Fibroblast of skin of abdomen (primary cell): ENCODE measurements around the gene COL10A1. TPM values are rescaled to one million over a fixed set of nuclear protein-coding genes. Genes with fewer than 3 reads are reported as not detected.
A peak's percentile ranks its signal among the peaks of the same experiment; 100 is the strongest.

ENCODE experiments used
- DNase-seq: peaks from one replicate; pipeline ENCODE4 v3.0.0-alpha.2; 2013
- polyA plus RNA-seq, 2 experiments: library from polyadenylated mRNA; unstranded; fragments of 120-200 nt; gene quantifications; one replicate each; pipeline ENCODE4 v1.2.1, GENCODE V29; 2013; ENCODE audit not compliant: insufficient read length in 2 of 2

Gene COL10A1
- polyA plus RNA-seq (2013, experiment 1 of 2; ENCODE audit: insufficient read length), result 1.4 TPM
- 2.3 TPM for polyA plus RNA-seq (2013, experiment 2 of 2; ENCODE audit: insufficient read length)

DNA sequence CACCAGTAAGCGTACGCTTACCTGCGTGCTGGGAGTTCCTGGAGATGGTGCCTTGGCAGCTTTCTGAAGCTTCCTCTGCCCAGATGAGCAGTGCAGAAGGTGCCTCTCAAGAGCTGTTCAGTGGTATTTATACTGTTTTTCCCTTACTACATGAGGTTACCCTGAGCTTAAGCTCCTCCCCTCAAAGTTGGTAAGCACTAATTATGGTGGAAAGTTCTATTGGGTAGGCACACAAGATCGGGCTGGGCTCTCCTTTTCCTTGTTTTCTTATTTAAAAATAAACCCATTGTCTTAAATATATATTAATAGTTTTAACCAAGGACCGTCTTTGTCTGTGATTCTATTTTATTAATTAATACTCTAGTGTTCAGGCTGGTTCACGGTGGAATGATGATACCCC is at the start of gene COL10A1:
COL10A1 (minus strand) TSS at position 101 of the 400 bp plus-strand sequence. CDS start 640 bp downstream, outside the sequence.
- no peak for DNase-seq

DNA sequence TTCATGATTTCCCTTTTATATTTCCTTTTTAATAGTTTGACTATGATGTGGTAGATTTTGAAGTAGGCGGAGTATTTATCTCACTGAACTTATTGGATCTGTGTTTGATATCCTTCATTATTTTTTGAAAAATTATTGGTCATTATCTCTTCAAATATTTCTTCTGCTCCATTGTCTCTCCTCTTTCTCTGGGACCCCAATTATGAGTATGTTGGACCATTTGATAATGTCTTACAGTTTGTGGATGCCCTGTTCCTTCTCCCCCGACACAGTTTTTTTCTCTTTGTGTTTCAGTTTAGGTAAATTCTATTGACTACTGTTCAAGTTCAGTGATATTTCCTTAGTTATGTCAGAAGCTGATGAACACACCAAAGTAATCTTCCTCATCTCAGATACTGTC is 49.4 kb upstream of the COL10A1 start:
- no peak for DNase-seq

DNA sequence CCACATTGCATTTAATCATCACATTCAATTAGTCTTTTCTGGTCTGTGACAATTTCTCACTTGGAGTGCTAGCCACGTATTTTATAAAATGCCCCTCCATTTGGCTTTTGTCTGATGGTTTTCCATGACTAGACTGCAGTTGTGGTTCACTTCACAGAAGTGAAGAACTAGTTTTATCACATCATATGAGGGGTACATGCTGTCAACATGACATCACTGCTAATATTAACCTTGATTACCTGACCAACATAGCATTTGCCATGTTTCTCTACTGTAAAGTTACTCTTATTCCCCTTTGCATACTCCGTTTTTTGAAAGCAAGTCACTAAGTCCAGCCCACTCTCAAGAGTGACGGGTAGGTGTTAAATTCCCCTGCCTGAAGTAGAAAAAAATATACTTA is 48.0 kb upstream of the COL10A1 start:
- no peak for DNase-seq

DNA sequence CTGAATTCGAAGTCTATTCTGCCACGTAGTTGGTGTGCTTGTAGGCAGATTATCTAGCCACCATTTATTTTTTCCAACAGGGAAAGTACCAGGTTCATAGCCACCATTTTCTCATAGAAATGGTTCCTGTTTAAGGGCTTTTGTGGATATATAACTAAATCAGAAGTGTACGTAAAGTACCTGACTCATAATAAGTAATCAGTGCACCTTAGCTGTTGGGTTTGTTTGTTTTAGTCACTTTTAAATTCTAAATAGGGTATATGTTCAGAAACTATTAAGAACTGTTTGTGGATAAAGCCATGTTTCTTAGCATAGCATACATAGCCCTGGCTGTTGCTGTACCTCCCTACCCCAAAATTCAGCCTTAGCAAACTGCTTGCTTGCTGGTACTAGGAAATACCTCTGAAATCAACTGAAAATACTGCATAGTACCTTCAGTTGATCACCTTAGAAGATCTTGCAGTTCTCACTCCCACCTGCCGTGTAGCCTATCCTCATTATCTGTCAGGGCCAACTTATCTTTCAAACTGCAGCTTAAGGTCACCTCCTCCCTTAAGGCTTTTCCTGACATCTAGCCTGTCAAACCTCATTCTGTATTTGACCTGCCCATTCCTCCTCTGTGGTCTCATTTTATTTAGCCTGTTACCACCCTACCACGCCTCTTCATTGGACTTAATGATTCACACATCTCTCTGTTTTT is 44.6 kb upstream of the COL10A1 start:
- DNase-seq, result no peak

DNA sequence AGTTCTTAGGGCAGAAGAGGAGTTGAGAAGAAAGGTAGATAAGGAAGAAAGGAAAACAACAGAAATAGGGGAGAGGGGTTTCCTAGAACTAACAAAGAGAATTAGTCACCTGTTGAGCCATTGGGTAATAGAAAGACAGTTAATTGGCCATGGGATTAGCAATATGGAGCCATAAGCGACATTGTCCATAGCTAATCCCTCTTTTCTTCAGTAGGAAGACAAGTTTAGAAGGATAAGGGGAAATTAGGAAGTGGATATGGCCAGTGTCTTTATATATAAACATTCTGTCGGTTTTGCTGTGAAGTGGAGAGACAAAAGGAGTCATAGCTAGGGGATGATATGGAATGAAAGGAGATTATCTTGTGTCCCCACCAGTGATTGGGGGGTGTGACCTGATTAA is 43.9 kb upstream of the COL10A1 start:
- no peak for DNase-seq

DNA sequence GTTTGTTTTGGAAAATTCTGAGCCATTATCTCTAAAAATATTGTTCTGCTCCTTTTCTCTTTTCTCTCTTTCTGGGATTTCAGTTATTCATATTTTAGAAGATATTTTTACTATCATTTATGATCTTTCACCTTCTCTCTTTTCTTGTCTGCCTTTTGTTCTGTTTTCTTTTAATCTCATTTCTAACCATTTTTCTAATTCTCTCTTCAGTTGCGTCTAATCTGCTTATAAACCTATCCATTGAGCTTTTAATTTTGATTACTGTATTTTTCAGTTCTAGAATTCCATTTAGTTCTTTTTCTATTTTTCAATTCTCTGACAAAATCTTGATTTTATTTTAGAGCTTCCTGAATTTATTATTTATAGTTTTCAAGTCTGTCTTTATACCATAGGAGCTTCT is 42.2 kb upstream of the COL10A1 start:
- DNase-seq, result no peak

GRCh38 chr6:116166369-116166768 is 40.4 kb upstream of the COL10A1 start:
- DNase-seq, result no peak

DNA sequence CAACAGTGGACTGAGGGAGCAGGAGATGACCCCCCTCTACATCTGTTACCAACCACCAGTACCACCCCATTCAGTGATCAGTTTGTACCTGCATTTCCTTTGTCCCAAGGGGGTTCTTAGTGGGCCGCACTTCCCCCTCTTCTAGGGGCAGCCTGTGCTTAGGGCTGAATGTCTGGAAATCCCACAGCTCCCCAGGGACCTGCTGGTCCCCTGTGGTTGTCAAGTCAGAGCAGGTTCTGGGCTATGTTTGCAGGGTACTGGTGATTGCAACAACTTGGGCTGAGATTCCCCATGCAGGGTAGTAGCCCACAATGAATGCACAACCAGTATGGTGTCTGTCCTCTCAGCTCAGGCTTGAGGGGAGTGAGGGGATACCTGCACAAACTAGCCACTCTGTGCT is 39.7 kb upstream of the COL10A1 start:
- no peak for DNase-seq

- peak; percentile 90 for DNase-seq
Observed at GRCh38 chr6:116159782-116160524, 34.0 kb upstream of the COL10A1 start.

- DNase-seq, result peak; percentile 58
Observed at GRCh38 chr6:116158641-116159040, 32.7 kb upstream of the COL10A1 start.

DNA sequence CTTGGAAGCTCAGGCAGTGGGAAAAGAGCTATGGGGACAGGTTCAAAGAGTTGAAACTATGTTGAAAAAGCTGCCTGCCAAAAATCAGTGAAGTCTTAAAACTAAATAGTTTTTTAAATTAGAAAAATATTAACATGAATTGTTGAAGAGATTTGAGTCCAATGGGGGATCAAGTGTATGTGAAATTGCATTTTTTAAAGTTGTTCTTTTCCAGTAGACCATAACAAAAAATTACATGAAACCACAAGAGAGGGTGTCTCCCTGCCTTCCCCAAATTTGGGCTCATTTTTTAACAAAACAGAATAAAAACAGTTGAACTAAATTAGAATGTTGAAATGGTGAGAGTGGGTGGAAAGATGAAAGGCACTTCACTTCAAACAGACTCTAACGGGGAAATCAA is 31.5 kb upstream of the COL10A1 start:
- no peak for DNase-seq

DNA sequence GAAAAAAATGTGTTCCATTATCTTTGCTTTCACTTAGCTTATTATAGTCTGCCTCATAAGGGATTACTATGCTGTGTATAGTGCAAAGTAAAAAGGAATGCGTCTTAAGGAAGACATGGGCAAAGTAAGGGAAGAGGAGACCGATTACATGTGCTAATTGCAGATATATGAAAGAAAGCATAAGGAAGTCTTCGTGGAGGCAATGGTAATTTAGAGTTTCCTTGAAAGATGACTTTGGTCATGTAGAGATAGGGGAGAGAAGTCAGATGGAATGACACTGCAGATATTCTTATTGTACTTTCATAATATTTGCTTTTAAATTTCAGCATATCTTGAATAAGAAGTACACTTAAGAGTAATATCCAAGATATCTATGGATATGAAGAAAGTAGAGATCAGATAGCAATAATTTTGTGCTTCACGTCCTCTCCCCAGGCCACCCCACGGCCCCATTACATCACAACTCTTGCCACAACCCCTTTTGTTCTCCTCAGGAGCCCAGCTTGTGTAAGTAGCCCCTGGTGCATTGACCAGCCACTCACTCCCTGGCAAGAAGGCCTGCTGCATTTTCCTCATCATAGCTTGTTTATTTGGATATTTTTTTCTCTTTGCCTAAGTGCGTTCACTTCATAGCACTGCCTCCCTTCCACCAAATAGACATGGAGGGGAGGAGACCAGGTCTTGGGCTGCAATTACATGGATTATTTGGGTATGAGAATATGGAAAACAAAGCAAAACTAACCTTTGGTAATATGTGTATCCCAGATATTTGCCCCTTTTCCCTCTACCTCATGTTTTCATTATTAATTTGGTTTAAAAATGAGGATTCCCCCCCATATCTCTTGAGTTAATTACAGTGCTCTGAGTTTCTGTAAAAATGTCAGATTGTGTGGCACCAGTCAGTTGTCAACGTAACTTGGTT is 30.7 kb upstream of the COL10A1 start:
- no peak for DNase-seq

DNA sequence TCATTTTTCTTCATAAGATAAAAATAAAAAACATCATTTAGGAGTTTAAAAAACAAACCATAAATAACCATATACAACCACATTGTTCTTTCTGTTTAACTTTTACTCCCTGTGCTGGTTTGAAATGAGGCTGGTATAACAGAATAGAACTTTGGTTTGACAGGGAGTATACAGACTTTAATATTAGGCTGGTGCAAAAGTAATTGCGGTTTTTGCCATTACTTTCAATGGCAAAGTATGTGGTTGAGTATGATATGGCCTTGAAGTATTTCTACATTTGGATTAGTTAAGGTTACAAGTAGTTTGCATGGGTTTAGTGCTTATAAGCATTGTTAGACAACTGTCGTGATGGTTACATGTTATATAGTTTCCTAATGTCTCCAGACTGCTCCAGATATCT is 29.0 kb upstream of the COL10A1 start:
- no peak for DNase-seq

DNA sequence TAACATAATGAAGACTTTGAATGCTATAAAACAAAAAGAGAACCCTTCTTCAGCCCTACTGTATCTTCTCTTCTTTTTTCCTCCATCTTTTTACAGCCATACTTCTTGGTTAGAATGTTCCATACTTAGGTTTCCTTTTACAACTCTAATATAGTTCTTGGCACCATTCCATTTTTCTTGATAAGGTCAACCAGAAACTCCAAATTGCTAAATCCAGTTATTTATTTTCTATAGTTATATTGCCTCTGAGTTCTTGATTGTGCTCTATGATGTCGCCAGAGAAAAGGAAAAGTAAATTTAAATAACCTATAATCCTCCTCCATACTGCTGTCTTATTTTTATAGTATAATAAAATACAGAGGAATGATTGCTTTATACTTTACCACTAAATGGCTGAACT is 26.7 kb upstream of the COL10A1 start:
- DNase-seq, result no peak

- DNase-seq, result no peak
Observed at GRCh38 chr6:116145803-116146675, 20.1 kb upstream of the COL10A1 start.

DNA sequence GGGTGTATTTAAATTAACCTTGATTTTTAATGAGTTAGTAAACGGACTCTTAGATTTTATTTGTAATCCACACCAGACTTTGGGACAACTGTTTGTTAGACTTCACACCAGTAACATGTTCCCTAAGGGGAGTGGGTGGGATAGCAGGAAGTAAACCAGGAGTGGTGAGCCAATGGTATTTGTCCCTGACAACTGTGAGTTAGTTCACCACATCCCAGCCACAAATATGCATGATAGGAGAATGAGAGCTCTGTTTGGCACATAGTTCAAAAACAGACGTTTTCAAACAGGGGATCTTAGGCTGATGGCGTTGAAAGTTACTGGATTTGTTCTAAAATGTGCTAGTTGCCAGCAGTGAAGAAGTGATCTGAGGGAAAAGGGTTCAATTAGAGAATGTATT is 18.7 kb upstream of the COL10A1 start:
- DNase-seq, result peak; percentile 89

DNA sequence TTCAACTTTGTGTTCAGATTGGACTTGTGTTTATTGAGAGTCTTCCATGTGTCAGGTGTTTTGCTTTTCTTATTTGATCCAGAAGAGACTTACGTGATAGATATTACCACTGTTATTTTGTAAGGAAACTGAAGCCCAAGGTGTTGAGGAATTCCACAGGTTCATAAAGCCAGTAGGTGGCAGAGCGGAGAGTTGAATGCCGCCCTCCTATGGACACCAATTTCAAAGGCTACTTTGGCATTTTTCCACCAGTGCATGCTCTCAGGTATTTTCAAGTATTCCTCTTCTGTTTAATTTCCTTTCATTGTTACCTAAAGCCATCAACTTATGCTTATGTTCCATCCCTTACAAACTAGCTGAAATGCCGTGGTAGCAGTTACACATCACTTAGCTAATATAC is 14.0 kb upstream of the COL10A1 start:
- DNase-seq, result no peak

- DNase-seq, result no peak
Observed at GRCh38 chr6:116136933-116137340, 11.0 kb upstream of the COL10A1 start.

- no peak for DNase-seq
Observed at GRCh38 chr6:116136373-116136772, 10.4 kb upstream of the COL10A1 start.

- DNase-seq, result no peak
Observed at GRCh38 chr6:116133453-116133852, 7.5 kb upstream of the COL10A1 start.

DNA sequence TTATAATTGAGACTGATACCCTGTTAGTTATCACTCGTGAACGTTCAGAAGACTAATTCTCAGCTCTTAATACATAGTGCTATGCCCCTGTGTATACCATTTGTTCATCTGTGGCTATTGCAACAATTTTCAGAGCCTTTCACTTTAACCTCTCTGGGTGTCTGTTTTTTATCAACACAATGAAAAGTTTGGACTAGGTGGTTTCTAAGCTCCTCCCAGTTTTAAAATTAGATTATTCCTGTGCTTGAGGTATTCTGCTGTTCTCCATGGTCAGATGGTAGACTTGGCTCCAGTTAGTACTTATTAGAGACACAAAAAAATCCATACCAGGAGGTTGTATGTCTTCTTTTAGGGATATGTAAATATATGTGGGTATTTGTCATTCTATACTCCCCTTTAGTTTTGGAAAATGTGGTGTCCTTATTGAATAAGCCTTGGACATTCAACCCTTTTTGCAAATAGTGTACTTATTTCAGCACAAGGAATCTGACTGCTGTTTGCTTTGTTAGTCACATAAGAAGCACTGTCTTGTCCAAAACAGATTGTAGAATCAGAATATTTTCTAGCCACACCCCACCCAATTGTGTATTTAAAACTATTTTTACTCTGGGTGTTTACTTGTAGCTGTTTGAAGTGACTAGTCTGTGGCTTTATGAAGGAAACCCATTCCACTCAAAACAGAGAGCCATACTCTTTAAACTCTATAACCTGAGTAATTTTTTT is 2.0 kb upstream of the COL10A1 start:
- no peak for DNase-seq
